WTC11 (cell line): ENCODE data around the gene TFAP2E. TPM values are rescaled to one million over a fixed set of nuclear protein-coding genes. Genes with fewer than 3 reads are reported as not detected.

ENCODE experiments used
- ATAC-seq: fragments of 200-7000 bp; cut with Tn5 transposase; 2 replicates; pipeline ENCODE4 v1.10.0; 2021; ENCODE audit warnings: mild to moderate bottlenecking, moderate library complexity
- CTCF ChIA-PET: fragments of 300-600 bp; sonication (Branson Sonifier 250); formaldehyde crosslinking; loops from one replicate; lab custom pipeline; 2021; ENCODE audit warnings: antibody characterized with exemption; lab: Charles Lee
- POLR2A ChIA-PET: fragments of 350-600 bp; sonication (Branson Sonifier 250); formaldehyde crosslinking; loops from one replicate; lab custom pipeline; 2021; ENCODE audit warnings: antibody characterized with exemption; lab: Charles Lee
- DNase-seq: peaks from one replicate; pipeline ENCODE4 v3.0.0; 2021; ENCODE audit warnings: low spot score
- H3K27ac Mint-ChIP-seq: 2 replicates; pipeline ENCODE4 v1.8.0; 2021; ENCODE audit warnings: mixed read lengths
- H3K27me3 Mint-ChIP-seq: 2 replicates; pipeline ENCODE4 v1.8.0; 2021; ENCODE audit warnings: low read depth, mild to moderate bottlenecking, moderate library complexity, mixed read lengths
- H3K36me3 Mint-ChIP-seq: 2 replicates; pipeline ENCODE4 v1.8.0; 2021; ENCODE audit warnings: mixed read lengths
- H3K4me1 Mint-ChIP-seq: 2 replicates; pipeline ENCODE4 v1.8.0; 2022; ENCODE audit warnings: mixed read lengths
- H3K4me3 Mint-ChIP-seq: 2 replicates; pipeline ENCODE4 v1.8.0; 2021; ENCODE audit warnings: mild to moderate bottlenecking, moderate library complexity, mixed read lengths
- H3K9me3 Mint-ChIP-seq: 2 replicates; pipeline ENCODE4 v1.8.0; 2021; ENCODE audit warnings: mixed read lengths
- AFF4 ChIP-seq: sonication (generic); formaldehyde crosslinking; IDR thresholded peaks from 2 replicates; pipeline ENCODE4 v1.8.1; 2023; ENCODE audit warnings: mild to moderate bottlenecking, missing genetic modification reagents, borderline replicate concordance
- ATF2 ChIP-seq: sonication (generic); formaldehyde crosslinking; IDR thresholded peaks from 2 replicates; pipeline ENCODE4 v1.8.1; 2022; ENCODE audit warnings: low read depth, missing genetic modification reagents, borderline replicate concordance
- CBFB ChIP-seq: sonication (generic); formaldehyde crosslinking; IDR thresholded peaks from 2 replicates; pipeline ENCODE4 v1.8.1; 2022; ENCODE audit warnings: mild to moderate bottlenecking, low read depth, missing genetic modification reagents
- CTCF ChIP-seq: fragments of 200-600 bp; IDR thresholded peaks from 2 replicates; pipeline ENCODE4 v1.8.0; 2022; ENCODE audit warnings: antibody characterized with exemption
- E2F4 ChIP-seq: sonication (generic); formaldehyde crosslinking; IDR thresholded peaks from 2 replicates; pipeline ENCODE4 v1.8.1; 2022; ENCODE audit warnings: low read depth, mild to moderate bottlenecking, moderate library complexity, missing genetic modification reagents, borderline replicate concordance
- E2F5 ChIP-seq: sonication (generic); formaldehyde crosslinking; IDR thresholded peaks from 2 replicates; pipeline ENCODE4 v1.8.1; 2022; ENCODE audit warnings: mild to moderate bottlenecking, moderate library complexity, missing genetic modification reagents
- KAT7 ChIP-seq: sonication (generic); formaldehyde crosslinking; IDR thresholded peaks from 2 replicates; pipeline ENCODE4 v1.8.1; 2023; ENCODE audit warnings: missing genetic modification reagents, mild to moderate bottlenecking, borderline replicate concordance
- MLX ChIP-seq: sonication (generic); formaldehyde crosslinking; IDR thresholded peaks from 2 replicates; pipeline ENCODE4 v1.8.1; 2023; ENCODE audit warnings: mild to moderate bottlenecking, missing genetic modification reagents, moderate library complexity
- MXD4 ChIP-seq: fragments of 250-450 bp; sonication (Bioruptor Pico); IDR thresholded peaks from 2 replicates; pipeline ENCODE4 v1.8.0; 2021; ENCODE audit warnings: mild to moderate bottlenecking, moderate library complexity, borderline replicate concordance
- SMAD4 ChIP-seq: sonication (generic); formaldehyde crosslinking; IDR thresholded peaks from 2 replicates; pipeline ENCODE4 v1.8.0; 2022; ENCODE audit warnings: mild to moderate bottlenecking, missing genetic modification reagents
- SOX15 ChIP-seq: fragments of 250-450 bp; sonication (Bioruptor Pico); IDR thresholded peaks from 2 replicates; pipeline ENCODE4 v1.9.0; 2021; ENCODE audit warnings: mild to moderate bottlenecking
- SP1 ChIP-seq: sonication (generic); formaldehyde crosslinking; conservative IDR thresholded peaks from 2 replicates; pipeline ENCODE4 v1.8.1; 2022; ENCODE audit warnings: missing genetic modification reagents
- USF2 ChIP-seq: sonication (generic); formaldehyde crosslinking; IDR thresholded peaks from 2 replicates; pipeline ENCODE4 v1.8.1; 2023; ENCODE audit warnings: mild to moderate bottlenecking, missing genetic modification reagents, moderate library complexity
- ZBTB21 ChIP-seq: sonication (generic); formaldehyde crosslinking; IDR thresholded peaks from 2 replicates; pipeline ENCODE4 v1.8.1; 2023; ENCODE audit warnings: mild to moderate bottlenecking, missing genetic modification reagents, borderline replicate concordance
- ZNF121 ChIP-seq: sonication (generic); formaldehyde crosslinking; IDR thresholded peaks from 2 replicates; pipeline ENCODE4 v1.8.0; 2023; ENCODE audit warnings: missing genetic modification reagents
- ZNF138 ChIP-seq: sonication (generic); formaldehyde crosslinking; conservative IDR thresholded peaks from 2 replicates; pipeline ENCODE4 v1.8.1; 2022; ENCODE audit warnings: mild to moderate bottlenecking, moderate library complexity, missing genetic modification reagents
- ZNF263 ChIP-seq: sonication (generic); formaldehyde crosslinking; IDR thresholded peaks from 2 replicates; pipeline ENCODE4 v1.8.1; 2022; ENCODE audit warnings: low read depth, mild to moderate bottlenecking, moderate library complexity, missing genetic modification reagents
- ZNF423 ChIP-seq: fragments of 250-450 bp; sonication (Bioruptor Pico); IDR thresholded peaks from 2 replicates; pipeline ENCODE4 v2.1.2; 2022; ENCODE audit warnings: mild to moderate bottlenecking, moderate library complexity
- ZNF671 ChIP-seq: fragments of 250-450 bp; sonication (Bioruptor Pico); IDR thresholded peaks from 2 replicates; pipeline ENCODE4 v1.8.0; 2021; ENCODE audit warnings: mild to moderate bottlenecking
- total RNA-seq: library from RNA; stranded (reverse); gene quantifications from 3 replicates; pipeline ENCODE4 v1.2.3, GENCODE V29; 2021
- TF ChIP-seq, protein P1 (sequence below): sonication (generic); formaldehyde crosslinking; IDR thresholded peaks from 2 replicates; pipeline ENCODE4 v1.8.0; 2022; ENCODE audit warnings: mild to moderate bottlenecking, missing genetic modification reagents

Gene TFAP2E
- total RNA-seq, 1 experiment from 2014 or later: 1.7 TPM

GRCh38 chr1:35591211-35591610 is 18.1 kb downstream of the TFAP2E start (continued):
- no peak for TF ChIP-seq ZNF263 (CRISPR knock-in tag)
- no peak for TF ChIP-seq SP1
- TF ChIP-seq AFF4 (CRISPR knock-in tag): no peak
- TF ChIP-seq, protein P1, sequence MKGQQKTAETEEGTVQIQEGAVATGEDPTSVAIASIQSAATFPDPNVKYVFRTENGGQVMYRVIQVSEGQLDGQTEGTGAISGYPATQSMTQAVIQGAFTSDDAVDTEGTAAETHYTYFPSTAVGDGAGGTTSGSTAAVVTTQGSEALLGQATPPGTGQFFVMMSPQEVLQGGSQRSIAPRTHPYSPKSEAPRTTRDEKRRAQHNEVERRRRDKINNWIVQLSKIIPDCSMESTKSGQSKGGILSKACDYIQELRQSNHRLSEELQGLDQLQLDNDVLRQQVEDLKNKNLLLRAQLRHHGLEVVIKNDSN (CRISPR knock-in tag): no peak
- TF ChIP-seq ZNF121 (CRISPR knock-in tag): no peak

DNA sequence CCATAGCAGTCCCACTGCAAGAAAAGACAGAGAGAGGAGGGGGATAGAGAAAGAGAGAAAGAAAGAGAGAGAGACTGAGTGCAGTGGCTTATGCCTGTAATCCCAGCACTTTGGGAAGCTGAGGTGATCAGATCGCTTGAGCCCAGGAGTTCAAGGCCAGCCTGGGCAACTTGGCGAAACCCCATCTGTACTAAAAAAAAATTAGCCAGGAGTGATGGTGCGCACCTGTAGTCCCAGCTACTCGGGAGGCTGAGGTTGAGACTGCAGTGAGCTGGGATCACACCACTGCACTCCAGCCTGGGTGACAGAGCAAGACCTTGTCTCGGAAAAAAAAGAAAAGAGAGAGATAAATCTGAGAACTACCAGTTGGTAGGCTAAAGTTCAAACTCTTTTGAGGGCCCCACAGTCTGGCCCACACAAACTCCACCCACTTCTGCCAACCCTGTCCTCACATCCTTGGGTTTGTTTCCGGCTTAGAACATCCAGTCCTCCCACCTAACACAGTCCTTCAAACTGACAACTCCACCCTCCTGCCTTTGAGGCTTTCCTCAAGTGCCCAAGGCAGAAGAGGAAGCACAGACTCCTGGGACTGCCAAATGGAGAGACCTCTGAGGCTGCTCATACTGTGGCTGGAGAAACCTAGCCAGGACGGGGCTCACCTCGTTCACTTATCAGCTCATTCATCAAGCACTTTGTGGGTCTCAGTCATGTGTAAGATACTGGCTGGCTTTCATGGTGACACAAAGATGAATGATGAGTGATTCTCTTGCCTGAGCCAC is 20.1 kb downstream of the TFAP2E start:
- POLR2A ChIA-PET: no interaction called here
- Mint-ChIP-seq H3K27me3 (no peaks in the 10 kb centered on the region), H3K4me3 (no peak overlapping the region), H3K27ac (no peak overlapping the region), H3K9me3 (no peaks in the 10 kb centered on the region), H3K36me3 (no peaks in the 10 kb centered on the region), H3K4me1 (peaks cover 3% of the 10 kb centered on the region; the same call in 1 of the 2 replicates)
- CTCF ChIA-PET: interaction anchor here (1.1 to 1.5 kb wide), 5 partner anchors 9 to 122 kb away, joined by 3 to 6 read pairs (median 4); no protein-coding TSS in a partner anchor
- ATAC-seq (no peak), DNase-seq (no peak)
- TF ChIP-seq SOX15 (no peak), ZNF138 (CRISPR knock-in tag) (no peak), CBFB (no peak), ZBTB21 (CRISPR knock-in tag) (no peak), ATF2 (no peak)

- Mint-ChIP-seq H3K9me3 (no peaks in the 10 kb centered on the region), H3K27me3 (no peaks in the 10 kb centered on the region), H3K27ac (no peak overlapping the region), H3K4me1 (peaks cover 5% of the 10 kb centered on the region; the same call in 1 of the 2 replicates), H3K4me3 (no peak overlapping the region), H3K36me3 (no peaks in the 10 kb centered on the region)
- ChIA-PET CTCF (interaction anchor here (1.1 to 1.5 kb wide), 5 partner anchors 10 to 121 kb away, joined by 3 to 6 read pairs (median 4); no protein-coding TSS in a partner anchor), POLR2A (no interaction called here)
- no peak for TF ChIP-seq ZNF423 (CRISPR knock-in tag)
- no peak for TF ChIP-seq ZNF671 (CRISPR knock-in tag)
- TF ChIP-seq E2F4 (CRISPR knock-in tag): no peak
- TF ChIP-seq MLX (CRISPR knock-in tag): no peak
- no peak for TF ChIP-seq SMAD4 (CRISPR knock-in tag)
- no peak for TF ChIP-seq CTCF
- no peak for TF ChIP-seq KAT7 (CRISPR knock-in tag)
- no peak for TF ChIP-seq USF2 (CRISPR knock-in tag)
- no peak for TF ChIP-seq MXD4 (CRISPR knock-in tag)
- TF ChIP-seq E2F5 (CRISPR knock-in tag): no peak
- no peak for ATAC-seq
- DNase-seq: no peak
These were observed 21.1 kb downstream of the TFAP2E start for GRCh38 chr1:35594005-35594760.
